SK-N-MC (cell line): ENCODE results near the gene RAB23.

Experiments
- EZH2 ChIP-seq: fragments of 200-600 bp; sonication (generic); IDR thresholded peaks from one replicate; pipeline ENCODE4 v1.6.1; 2017; ENCODE audit warnings: antibody characterized with exemption
- FOXP2 ChIP-seq: optimal IDR thresholded peaks from 2 replicates; pipeline ENCODE3; 2011; ENCODE audit warnings: mild to moderate bottlenecking, moderate library complexity; ENCODE audit not compliant: insufficient read depth; ENCODE audit errors: extremely low read length, control extremely low read depth
- POLR2AphosphoS5 ChIP-seq: IDR thresholded peaks from 2 replicates; pipeline ENCODE4 v1.6.1; 2012; ENCODE audit warnings: mild to moderate bottlenecking, low read depth, low read length, borderline replicate concordance

- TF ChIP-seq POLR2AphosphoS5 (no peak), EZH2 (no peak), FOXP2 (no peak)
Measured at GRCh38 chr6:57268294-57268640, 46.2 kb upstream of the RAB23 start.
